Epithelial cell of proximal tubule (primary cell): Measurements from ENCODE around the gene CNOT9. TPM values are rescaled to one million over a fixed set of nuclear protein-coding genes. Genes with fewer than 3 reads are reported as not detected.

Experiments used
- DNase-seq: peaks from one replicate; pipeline ENCODE4 v3.0.0-alpha.2; 2011; ENCODE audit warnings: low read depth
- H3K4me3 ChIP-seq: 2 replicates; pipeline ENCODE4 v1.5.1; 2011; ENCODE audit warnings: low read depth, mild to moderate bottlenecking, low read length
- total RNA-seq: library from RNA; depleted of rRNA; stranded (reverse); fragments of >200 nt; gene quantifications from 2 replicates; pipeline ENCODE4 v1.2.3, GENCODE V29; 2015
- TF ChIP-seq, protein P1 (sequence below): conservative IDR thresholded peaks from 2 replicates; pipeline ENCODE4 v1.5.1; 2012; ENCODE audit warnings: low read depth, mild to moderate bottlenecking, low read length

The CNOT9 gene
- total RNA-seq, 1 donor from 2014 or later = 56.8 TPM

DNA sequence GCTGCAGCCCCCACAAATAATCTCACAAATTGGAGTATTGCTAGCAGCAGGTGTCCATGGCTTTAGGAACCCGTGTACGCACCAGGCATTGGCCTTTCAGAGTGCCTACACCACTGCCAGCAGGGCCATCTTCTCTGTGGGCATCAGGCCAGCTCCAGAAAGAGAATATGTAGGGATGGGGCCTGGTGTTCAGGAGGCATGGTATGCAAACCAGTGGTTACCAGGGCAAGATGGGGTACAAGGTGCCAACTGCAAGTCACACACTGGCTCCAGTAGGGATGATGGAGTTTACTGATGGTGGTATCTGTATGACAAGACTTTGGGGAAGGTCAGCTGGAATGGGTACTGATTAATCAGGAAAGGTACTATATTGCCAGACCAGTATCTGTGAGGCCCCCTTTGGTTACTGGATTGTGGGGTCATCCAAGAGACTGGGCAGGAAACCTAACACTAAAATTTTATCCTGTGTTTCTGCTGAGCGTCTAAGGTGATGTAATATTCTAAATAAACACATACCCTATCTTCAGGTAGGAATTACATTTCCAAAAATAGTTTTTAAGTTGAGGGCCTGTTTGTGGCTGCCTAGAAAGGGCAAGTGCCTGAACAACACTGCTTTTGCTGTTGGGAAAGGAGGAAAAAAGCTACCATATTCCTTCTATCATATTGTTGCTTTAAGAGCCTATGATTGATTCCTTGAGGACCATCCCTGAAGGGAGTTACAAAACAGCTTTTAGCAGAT is 9.0 kb downstream of the CNOT9 start:
- H3K4me3 ChIP-seq = no peak overlapping the region
- TF ChIP-seq, protein P1, sequence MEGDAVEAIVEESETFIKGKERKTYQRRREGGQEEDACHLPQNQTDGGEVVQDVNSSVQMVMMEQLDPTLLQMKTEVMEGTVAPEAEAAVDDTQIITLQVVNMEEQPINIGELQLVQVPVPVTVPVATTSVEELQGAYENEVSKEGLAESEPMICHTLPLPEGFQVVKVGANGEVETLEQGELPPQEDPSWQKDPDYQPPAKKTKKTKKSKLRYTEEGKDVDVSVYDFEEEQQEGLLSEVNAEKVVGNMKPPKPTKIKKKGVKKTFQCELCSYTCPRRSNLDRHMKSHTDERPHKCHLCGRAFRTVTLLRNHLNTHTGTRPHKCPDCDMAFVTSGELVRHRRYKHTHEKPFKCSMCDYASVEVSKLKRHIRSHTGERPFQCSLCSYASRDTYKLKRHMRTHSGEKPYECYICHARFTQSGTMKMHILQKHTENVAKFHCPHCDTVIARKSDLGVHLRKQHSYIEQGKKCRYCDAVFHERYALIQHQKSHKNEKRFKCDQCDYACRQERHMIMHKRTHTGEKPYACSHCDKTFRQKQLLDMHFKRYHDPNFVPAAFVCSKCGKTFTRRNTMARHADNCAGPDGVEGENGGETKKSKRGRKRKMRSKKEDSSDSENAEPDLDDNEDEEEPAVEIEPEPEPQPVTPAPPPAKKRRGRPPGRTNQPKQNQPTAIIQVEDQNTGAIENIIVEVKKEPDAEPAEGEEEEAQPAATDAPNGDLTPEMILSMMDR = no peak
- no peak for DNase-seq

GRCh38 chr2:218578272-218578877 is 9.7 kb downstream of the CNOT9 start:
- TF ChIP-seq, protein P1 = no peak
- no peak overlapping the region for H3K4me3 ChIP-seq
- DNase-seq = no peak

- TF ChIP-seq, protein P1 = no peak
- no peak overlapping the region for H3K4me3 ChIP-seq
- no peak for DNase-seq
Measured at GRCh38 chr2:218582076-218582475, 13.4 kb downstream of the CNOT9 start.

GRCh38 chr2:218583983-218584850 is 15.6 kb downstream of the CNOT9 start:
- no peak for DNase-seq
- H3K4me3 ChIP-seq = no peak overlapping the region
- TF ChIP-seq, protein P1 = peak; percentile 37

DNA sequence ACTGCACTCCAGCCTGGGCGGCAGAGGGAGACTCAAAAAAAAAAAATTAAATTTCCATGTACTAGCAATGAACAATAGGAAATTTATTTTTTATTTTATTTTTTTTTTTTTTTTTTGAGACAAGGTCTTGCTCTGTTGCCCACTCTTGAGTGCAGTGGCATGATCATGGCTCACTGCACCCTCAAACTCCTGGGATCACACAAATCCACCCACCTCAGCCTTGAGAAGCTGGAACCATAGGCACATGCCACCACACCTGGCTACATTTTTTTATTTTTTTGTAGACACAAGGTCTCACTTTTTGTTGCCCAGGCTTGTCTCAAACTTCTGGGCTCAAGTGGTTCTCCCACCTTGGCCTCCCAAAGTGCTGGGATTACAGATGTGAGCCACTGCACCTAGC is 16.9 kb downstream of the CNOT9 start:
- no peak for DNase-seq
- no peak overlapping the region for H3K4me3 ChIP-seq
- TF ChIP-seq, protein P1 = no peak

DNA sequence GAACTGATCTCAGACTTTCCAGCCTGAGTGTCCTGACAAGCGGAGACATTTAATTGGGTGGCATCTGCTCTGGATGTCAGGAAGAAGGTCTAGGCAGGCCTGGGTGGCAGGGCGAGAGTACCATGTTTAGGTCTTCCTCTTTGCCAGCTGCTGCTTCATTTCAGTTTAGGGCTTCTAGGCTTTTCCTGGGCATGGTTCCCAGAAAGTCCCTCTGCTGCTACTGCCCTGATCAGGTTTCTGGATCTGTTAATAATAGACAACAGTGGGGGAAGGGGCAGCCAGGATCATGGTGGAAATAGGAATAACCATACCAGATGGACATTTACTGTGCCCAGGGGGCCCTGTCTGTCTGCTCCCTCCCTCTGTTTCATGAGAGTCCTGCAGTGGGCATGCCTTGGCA is 36.8 kb downstream of the CNOT9 start:
- H3K4me3 ChIP-seq = no peak overlapping the region
- DNase-seq = no peak
- TF ChIP-seq, protein P1 = no peak
